ENCODE data around the gene COL4A2. TPM values are rescaled to one million over a fixed set of nuclear protein-coding genes. Genes with fewer than 3 reads are reported as not detected.

Gene COL4A2
- total RNA-seq, 4 donors from 2014 or later: 419 to 931 (median 555) TPM

DNA sequence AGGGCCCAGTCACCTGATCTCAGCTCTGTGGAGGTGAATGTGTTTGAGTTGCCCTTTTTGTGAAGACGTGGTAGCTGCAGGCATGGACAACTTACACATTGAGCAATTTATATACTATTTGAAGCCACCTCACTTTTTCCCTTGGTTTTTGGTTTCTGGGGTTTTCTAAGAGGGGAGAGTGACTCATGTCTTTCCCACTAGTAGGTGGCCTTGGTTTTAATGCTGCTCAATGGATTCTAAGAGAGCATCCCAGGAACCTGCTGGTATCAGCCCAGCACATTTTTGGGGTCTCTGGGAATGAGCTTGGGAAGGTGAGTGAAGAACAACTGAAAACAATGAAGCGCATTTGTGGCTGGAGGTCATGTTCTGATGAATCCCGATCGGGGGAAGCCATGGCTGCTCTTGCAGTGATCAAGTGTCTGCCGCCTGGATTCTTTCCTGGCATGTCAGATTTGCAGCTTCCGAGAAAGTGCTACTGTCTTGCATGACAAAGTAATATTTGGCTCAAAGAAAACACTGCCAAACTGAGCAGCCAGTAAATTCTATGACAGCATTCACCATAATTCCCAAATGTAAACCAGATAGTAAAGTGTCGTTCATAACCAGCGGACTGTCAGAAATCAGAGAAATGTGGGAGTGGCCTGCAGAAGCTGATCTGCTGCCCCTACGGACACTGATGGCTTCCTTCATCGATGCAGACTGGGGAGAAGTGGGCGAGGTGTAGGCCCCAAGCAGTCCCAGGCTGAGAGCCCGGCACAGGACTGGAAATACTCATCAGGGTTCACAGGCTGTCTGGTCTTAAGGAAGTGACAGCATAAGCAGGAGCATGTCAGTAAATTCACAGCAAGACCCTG is 98.7 kb downstream of the COL4A2 start:
- TF ChIP-seq POLR2A (IDR thresholded peaks at IDR 0.05; ENCODE audit: low read depth) (no peak), POLR2AphosphoS5 (IDR thresholded peaks at IDR 0.05) (peak in 1 of 2 donors; percentile 18), EP300 (IDR thresholded peaks at IDR 0.05) (peak; percentile 75)
- TF ChIP-seq, protein P1, sequence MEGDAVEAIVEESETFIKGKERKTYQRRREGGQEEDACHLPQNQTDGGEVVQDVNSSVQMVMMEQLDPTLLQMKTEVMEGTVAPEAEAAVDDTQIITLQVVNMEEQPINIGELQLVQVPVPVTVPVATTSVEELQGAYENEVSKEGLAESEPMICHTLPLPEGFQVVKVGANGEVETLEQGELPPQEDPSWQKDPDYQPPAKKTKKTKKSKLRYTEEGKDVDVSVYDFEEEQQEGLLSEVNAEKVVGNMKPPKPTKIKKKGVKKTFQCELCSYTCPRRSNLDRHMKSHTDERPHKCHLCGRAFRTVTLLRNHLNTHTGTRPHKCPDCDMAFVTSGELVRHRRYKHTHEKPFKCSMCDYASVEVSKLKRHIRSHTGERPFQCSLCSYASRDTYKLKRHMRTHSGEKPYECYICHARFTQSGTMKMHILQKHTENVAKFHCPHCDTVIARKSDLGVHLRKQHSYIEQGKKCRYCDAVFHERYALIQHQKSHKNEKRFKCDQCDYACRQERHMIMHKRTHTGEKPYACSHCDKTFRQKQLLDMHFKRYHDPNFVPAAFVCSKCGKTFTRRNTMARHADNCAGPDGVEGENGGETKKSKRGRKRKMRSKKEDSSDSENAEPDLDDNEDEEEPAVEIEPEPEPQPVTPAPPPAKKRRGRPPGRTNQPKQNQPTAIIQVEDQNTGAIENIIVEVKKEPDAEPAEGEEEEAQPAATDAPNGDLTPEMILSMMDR (IDR thresholded peaks at IDR 0.05): no peak
- Histone ChIP-seq H3K4me1 (peaks cover 70 to 94% (median 94%) of the 10 kb centered on the region in 4 donors), H3K4me3 (no peak overlapping the region), H3K9me3 (no peaks in the 10 kb centered on the region), H3K36me3 (peaks cover 0 to 7% (median 2%) of the 10 kb centered on the region in 4 donors), H3K27me3 (no peaks in the 10 kb centered on the region), H3K27ac (replicated peaks in 1 of 4) (peak overlapping the region; percentile 80 to 95 (median 90))
- WGBS: 49% methylated on average over 12 of the region's 12 CpGs
- intact Hi-C loops (cut with DNase I): no loop called here
- DNase-seq (ENCODE audit: extremely low spot score): no peak

DNA sequence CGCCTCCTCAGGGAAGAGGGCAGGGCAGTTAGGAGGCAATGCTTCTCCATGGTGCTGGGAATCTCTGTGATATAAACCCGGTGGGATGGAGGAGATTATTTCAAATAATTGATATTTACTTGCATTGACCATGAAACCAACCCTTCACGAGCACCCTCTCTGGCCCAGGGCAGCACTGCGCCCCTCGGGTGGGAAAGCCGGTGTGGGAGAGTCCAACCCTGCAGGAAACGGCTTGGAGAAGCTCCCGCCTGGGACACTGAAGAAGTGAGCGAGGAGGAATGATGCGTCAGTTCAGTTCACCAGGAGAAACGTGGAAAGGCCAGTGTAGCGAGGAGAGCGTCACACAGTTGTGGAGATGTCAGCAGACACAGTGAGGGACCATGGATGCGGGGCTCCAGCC is 99.9 kb downstream of the COL4A2 start:
- Histone ChIP-seq H3K27ac (replicated peaks in 1 of 4) (peak overlapping the region; percentile 80 to 95 (median 90)), H3K9me3 (no peaks in the 10 kb centered on the region), H3K27me3 (no peaks in the 10 kb centered on the region), H3K4me3 (no peak overlapping the region), H3K4me1 (peaks cover 75 to 96% (median 96%) of the 10 kb centered on the region in 4 donors), H3K36me3 (peaks cover 0 to 7% (median 2%) of the 10 kb centered on the region in 4 donors)
- TF ChIP-seq POLR2A (IDR thresholded peaks at IDR 0.05; ENCODE audit: low read depth) (no peak), POLR2AphosphoS5 (IDR thresholded peaks at IDR 0.05) (no peak), EP300 (IDR thresholded peaks at IDR 0.05) (no peak)
- TF ChIP-seq, protein P1 (IDR thresholded peaks at IDR 0.05): no peak
- DNase-seq (ENCODE audit: extremely low spot score): no peak
- intact Hi-C loops (cut with DNase I): no loop called here
- WGBS: 69% methylated on average over 13 of the region's 14 CpGs

DNA sequence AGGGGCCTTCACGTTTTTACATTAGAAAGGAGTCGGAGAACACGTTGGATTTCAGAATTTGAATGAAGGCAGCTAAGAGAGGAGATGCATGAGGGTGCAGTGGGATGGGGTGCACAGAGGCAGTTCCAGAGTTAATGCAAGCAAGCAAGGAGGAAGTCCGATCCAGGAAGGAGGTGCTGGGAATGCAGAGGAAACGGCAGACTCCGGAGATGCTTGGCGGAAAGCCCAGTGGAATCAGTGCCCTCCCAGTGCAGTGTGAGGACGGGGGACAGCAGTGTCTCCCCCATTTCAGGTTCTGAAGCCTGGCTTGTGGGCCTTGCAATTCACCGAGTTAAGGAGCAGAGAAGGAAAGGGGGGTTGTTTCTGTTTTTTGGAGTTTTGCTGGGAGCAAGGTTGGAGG is 100.4 kb downstream of the COL4A2 start:
- no peaks in the 10 kb centered on the region for H3K9me3 ChIP-seq
- peak overlapping the region; percentile 80 to 95 (median 90) for H3K27ac ChIP-seq (replicated peaks in 1 of 4)
- 35% methylated on average over 9 of the region's 9 CpGs for WGBS
- H3K36me3 ChIP-seq: peaks cover 0 to 7% (median 2%) of the 10 kb centered on the region in 4 donors
- no peak for DNase-seq (ENCODE audit: extremely low spot score)
- no peaks in the 10 kb centered on the region for H3K27me3 ChIP-seq
- intact Hi-C loops (cut with DNase I): no loop called here
- H3K4me3 ChIP-seq: no peak overlapping the region
- no peak for TF ChIP-seq POLR2A (IDR thresholded peaks at IDR 0.05; ENCODE audit: low read depth)
- H3K4me1 ChIP-seq: peaks cover 75 to 96% (median 95%) of the 10 kb centered on the region in 4 donors

DNA sequence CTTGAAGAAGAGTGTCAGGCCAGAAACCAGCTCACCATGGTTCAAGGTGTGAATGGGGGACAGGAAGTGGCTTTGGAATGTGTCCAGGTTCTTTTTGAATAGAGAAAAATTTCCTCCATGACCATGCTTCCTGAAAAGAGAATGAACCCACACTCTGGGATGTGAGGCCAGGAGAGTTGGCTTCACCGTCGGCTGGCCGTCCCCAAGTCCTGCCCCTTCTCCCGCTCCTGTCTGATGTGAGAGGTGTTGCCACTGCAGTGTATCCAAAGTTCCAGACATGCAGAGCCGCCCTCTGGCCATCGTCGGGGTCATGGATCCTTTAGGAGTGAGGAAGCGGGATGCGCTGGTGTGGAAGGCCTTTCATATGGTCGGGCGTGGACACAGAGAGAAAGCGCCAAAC is 101.2 kb downstream of the COL4A2 start:
- Histone ChIP-seq H3K4me3 (no peak overlapping the region), H3K4me1 (peaks cover 79 to 96% (median 95%) of the 10 kb centered on the region in 4 donors), H3K36me3 (peaks cover 0 to 7% (median 2%) of the 10 kb centered on the region in 4 donors), H3K27me3 (no peaks in the 10 kb centered on the region), H3K9me3 (no peaks in the 10 kb centered on the region), H3K27ac (replicated peaks in 1 of 4) (peak overlapping the region; percentile 80 to 95 (median 90))
- 89% methylated on average over 12 of the region's 12 CpGs for WGBS
- intact Hi-C loops (cut with DNase I): no loop called here
- DNase-seq (ENCODE audit: extremely low spot score): no peak
- TF ChIP-seq POLR2A (IDR thresholded peaks at IDR 0.05; ENCODE audit: low read depth) (no peak), POLR2AphosphoS5 (IDR thresholded peaks at IDR 0.05) (peak in 1 of 2 donors; percentile 19)

DNA sequence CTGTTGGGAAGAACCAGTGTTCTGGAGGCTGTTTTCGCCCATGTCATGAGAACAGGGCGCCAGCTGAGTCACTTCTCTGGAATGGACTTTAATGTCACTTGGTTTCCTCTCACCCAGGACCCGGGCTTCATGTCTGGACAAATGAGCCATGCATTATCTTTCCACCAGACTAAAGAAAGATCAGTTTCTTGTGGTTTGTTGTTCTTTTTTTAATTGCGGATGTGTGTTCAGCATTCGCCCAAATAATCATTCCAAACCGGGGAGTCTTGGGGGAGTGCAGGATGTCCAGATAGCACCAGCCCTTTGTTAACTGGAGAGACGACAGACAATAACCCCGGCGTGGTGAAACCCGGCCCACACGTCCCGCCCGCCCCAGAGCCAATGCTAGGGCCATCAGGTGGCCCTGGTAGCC is 102.5 kb downstream of the COL4A2 start:
- Histone ChIP-seq H3K9me3 (no peaks in the 10 kb centered on the region), H3K4me3 (no peak overlapping the region), H3K27ac (replicated peaks in 1 of 4) (peak overlapping the region; percentile 86 to 98 (median 92)), H3K27me3 (no peaks in the 10 kb centered on the region), H3K36me3 (peaks cover 0 to 7% (median 0%) of the 10 kb centered on the region in 4 donors), H3K4me1 (peaks cover 87 to 96% (median 95%) of the 10 kb centered on the region in 4 donors)
- TF ChIP-seq, protein P1 (IDR thresholded peaks at IDR 0.05): no peak
- no peak for TF ChIP-seq EP300 (IDR thresholded peaks at IDR 0.05)
- TF ChIP-seq POLR2AphosphoS5 (IDR thresholded peaks at IDR 0.05): peak in 1 of 2 donors; percentile 57
- TF ChIP-seq POLR2A (IDR thresholded peaks at IDR 0.05; ENCODE audit: low read depth): no peak
- intact Hi-C loops (cut with DNase I): no loop called here
- DNase-seq (ENCODE audit: extremely low spot score): no peak
- WGBS: 65% methylated on average over 13 of the region's 13 CpGs

Data from esophagus muscularis mucosa (tissue), 4 donors.